ENCODE data around the gene ZSWIM4. TPM values are rescaled to one million over a fixed set of nuclear protein-coding genes. Genes with fewer than 3 reads are reported as not detected.
"Not testable (repeated sequence)": the region's sequence is repeated elsewhere in the genome, so short reads cannot be mapped to it uniquely, and the experiment has no call there.

ZSWIM4 gene
- total RNA-seq, 2 donors from 2014 or later, result 11.1 to 12.0 TPM

- H3K9me3 Mint-ChIP-seq, result no peaks in the 10 kb centered on the region
- peak overlapping the region; percentile 61 for H3K27ac Mint-ChIP-seq
- no peaks in the 10 kb centered on the region for H3K27me3 Mint-ChIP-seq (ENCODE audit: low read depth)
- H3K4me3 Mint-ChIP-seq, result peak overlapping the region; percentile 82 to 88
- H3K4me1 Mint-ChIP-seq (ENCODE audit: low read depth), result peaks cover 33% of the 10 kb centered on the region
- peak; percentile 57 to 60 for DNase-seq
- ATAC-seq (replicated peaks in 1 of 2), result peak; percentile 68 to 69
- peaks cover 7 to 10% of the 10 kb centered on the region in 2 donors for H3K36me3 Mint-ChIP-seq (ENCODE audit: insufficient read depth in 2 of 2)
Observed at GRCh38 chr19:13764821-13765394, 30.3 kb upstream of the ZSWIM4 start.

DNA sequence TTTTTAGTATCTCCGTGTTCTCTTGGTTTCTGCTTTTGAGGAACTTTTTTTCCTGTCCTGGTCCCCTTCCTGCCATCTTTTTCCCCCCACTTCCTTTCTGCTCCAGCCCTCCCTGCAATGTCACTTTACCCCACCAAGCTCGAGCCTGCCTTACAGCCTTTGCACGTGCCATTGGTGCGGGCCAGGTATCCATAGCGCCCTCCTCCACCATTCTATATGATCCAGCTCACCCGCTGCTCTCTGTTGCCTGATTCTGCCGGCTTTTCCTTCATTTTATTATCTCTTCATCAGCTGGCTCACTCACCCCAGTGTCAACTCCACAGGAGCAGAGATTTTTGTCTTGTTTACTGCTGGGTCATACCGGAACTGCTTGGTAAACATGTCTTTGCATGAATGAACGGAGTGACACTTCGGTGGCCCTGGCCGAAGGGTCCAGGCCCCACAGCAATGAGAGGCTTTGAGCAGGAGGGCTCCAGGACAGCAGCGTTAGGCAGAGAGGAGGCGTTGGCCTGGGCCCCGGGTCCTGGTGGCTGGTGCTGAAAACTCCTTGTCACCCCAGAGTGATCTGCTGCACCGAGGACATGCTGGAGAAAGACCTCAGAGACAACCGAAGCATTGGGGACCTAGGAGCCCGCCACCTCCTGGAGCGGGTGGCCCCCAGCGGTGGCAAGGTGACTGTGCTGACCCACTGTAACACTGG is 29.7 kb upstream of the ZSWIM4 start:
- DNase-seq, result no peak
- Mint-ChIP-seq H3K27me3 (ENCODE audit: low read depth) (no peaks in the 10 kb centered on the region), H3K4me3 (peak overlapping the region; percentile 82 to 88), H3K36me3 (ENCODE audit: insufficient read depth in 2 of 2) (peaks cover 7 to 10% of the 10 kb centered on the region in 2 donors), H3K27ac (peak overlapping the region; percentile 61), H3K4me1 (ENCODE audit: low read depth) (peaks cover 33% of the 10 kb centered on the region), H3K9me3 (no peaks in the 10 kb centered on the region)
- no peak for ATAC-seq (replicated peaks in 1 of 2)

DNA sequence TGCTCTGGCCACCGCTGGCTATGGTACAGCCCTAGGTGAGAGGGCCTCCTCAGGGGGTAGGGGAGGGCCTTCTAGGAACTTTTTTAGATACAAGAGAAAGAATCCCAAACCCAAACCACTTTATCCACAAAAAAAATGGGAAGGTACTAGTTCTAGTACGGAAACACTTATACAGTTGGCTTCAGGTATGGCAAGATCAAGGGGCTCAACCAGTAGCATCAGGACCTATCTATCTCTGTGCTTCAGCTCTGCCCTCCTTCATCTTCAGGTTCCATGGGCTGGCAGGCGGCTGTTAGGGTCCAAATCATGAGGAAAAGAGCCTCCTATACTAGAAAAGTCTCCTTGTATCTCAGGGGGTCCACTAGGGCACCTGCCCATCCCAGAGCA is 29.2 kb upstream of the ZSWIM4 start:
- Mint-ChIP-seq H3K27me3 (ENCODE audit: low read depth) (no peaks in the 10 kb centered on the region), H3K27ac (no peak overlapping the region), H3K9me3 (no peaks in the 10 kb centered on the region), H3K4me1 (ENCODE audit: low read depth) (peaks cover 33% of the 10 kb centered on the region), H3K36me3 (ENCODE audit: insufficient read depth in 2 of 2) (peaks cover 7 to 8% of the 10 kb centered on the region in 2 donors), H3K4me3 (peak overlapping the region; percentile 82 to 88)
- ATAC-seq (replicated peaks in 1 of 2) (no peak), DNase-seq (no peak)

- H3K36me3 Mint-ChIP-seq (ENCODE audit: insufficient read depth in 2 of 2), result peaks cover 6 to 7% of the 10 kb centered on the region in 2 donors
Observed at GRCh38 chr19:13768510-13768909, 26.7 kb upstream of the ZSWIM4 start.

GRCh38 chr19:13770013-13770635 is 25.1 kb upstream of the ZSWIM4 start:
- ATAC-seq (replicated peaks in 1 of 2) (no peak), DNase-seq (no peak)
- H3K36me3 Mint-ChIP-seq (ENCODE audit: insufficient read depth in 2 of 2), result peaks cover 8 to 14% of the 10 kb centered on the region in 2 donors
- peaks cover 24% of the 10 kb centered on the region for H3K4me1 Mint-ChIP-seq (ENCODE audit: low read depth)
- no peaks in the 10 kb centered on the region for H3K27me3 Mint-ChIP-seq (ENCODE audit: low read depth)
- no peak overlapping the region for H3K4me3 Mint-ChIP-seq
- H3K9me3 Mint-ChIP-seq, result no peaks in the 10 kb centered on the region
- no peak overlapping the region for H3K27ac Mint-ChIP-seq

More at GRCh38 chr19:13768510-13768909, 26.7 kb upstream of the ZSWIM4 start:
- Mint-ChIP-seq H3K4me1 (ENCODE audit: low read depth) (peaks cover 23% of the 10 kb centered on the region), H3K9me3 (no peaks in the 10 kb centered on the region), H3K4me3 (no peak overlapping the region), H3K27ac (no peak overlapping the region), H3K27me3 (ENCODE audit: low read depth) (no peaks in the 10 kb centered on the region)
- ATAC-seq (replicated peaks in 1 of 2) (no peak), DNase-seq (no peak)

DNA sequence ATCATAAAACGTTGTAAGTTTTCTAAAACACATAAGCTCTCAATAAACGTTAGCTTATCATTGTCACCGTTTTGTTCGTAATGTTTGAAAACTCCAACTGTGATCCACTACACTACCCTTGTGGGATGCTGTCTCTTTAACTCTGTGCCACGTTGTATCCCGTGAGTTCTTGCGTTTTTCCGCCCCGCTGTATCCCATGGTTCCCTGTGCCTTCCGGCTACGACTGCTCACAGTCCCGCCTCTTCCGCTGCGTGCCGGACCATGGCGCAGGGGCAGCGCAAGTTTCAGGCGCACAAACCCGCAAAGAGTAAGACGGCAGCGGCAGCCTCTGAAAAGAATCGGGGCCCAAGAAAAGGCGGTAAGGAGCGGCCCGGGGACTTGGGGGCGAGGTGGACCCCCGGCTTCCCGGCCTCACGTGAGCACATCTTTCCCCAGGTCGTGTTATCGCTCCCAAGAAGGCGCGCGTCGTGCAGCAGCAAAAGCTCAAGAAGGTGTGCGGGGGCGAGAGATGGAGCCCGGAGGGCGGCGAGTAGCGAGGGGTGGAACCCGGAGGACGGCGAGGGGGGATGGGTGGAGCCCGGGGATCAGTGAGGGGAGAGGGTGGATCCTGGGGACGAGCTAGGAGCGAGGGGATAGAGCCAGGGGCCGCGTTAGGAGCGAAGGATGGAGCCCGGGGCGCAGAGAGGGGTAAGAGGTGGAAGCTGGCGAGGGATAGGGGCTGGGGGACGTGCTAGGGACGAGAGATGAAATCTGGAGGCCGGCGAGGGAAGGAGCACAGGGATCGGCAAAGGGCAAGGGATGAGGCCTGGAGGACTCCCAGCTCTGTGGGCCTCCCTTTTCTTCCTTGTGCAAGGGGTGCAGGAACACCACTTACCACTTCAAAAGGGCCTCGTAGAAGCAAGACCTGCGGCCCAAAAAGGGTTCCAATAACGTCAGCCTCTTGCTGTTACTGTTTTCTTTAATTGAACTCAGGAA is 20.7 kb upstream of the ZSWIM4 start, which contains the start of gene C19orf53:
Gene C19orf53, plus strand, starts transcription at position 240 of the 975 bp plus-strand sequence. Its CDS starts 22 bp downstream, at position 262.
- no peaks in the 10 kb centered on the region for H3K9me3 Mint-ChIP-seq
- peaks cover 2 to 18% of the 10 kb centered on the region in 2 donors for H3K36me3 Mint-ChIP-seq (ENCODE audit: insufficient read depth in 2 of 2)
- peak; percentile 100 for ATAC-seq (replicated peaks in 1 of 2)
- H3K4me1 Mint-ChIP-seq (ENCODE audit: low read depth), result peaks cover 26% of the 10 kb centered on the region
- no peaks in the 10 kb centered on the region for H3K27me3 Mint-ChIP-seq (ENCODE audit: low read depth)
- peak within 1 kb of the TSS; percentile 91 for H3K27ac Mint-ChIP-seq
- peak; percentile 91 to 92 for DNase-seq
- H3K4me3 Mint-ChIP-seq, result peak within 1 kb of the TSS; percentile 95 to 96

DNA sequence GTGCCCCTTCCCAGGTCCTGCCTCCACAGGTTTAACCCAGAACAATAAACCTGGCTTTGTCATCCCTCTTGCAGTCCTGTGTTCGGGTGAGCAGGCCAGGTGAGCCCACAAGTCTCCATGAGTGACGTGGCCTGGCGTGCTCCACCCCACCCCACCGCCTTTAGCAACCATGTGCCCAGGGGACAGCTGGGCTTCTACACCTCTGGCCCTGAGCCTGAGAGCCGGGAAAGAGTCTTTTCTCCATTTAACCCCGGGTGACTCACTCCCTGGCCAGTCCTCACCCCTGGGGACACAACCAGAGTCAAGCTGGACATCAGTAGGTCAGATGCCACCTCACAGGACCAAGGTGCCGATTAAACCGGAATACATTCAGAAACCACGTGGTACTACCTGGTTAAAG is 16.8 kb upstream of the ZSWIM4 start:
- no peaks in the 10 kb centered on the region for H3K27me3 Mint-ChIP-seq (ENCODE audit: low read depth)
- ATAC-seq (replicated peaks in 1 of 2), result no peak
- DNase-seq, result no peak
- H3K36me3 Mint-ChIP-seq (ENCODE audit: insufficient read depth in 2 of 2), result peaks cover 2 to 14% of the 10 kb centered on the region in 2 donors
- no peaks in the 10 kb centered on the region for H3K9me3 Mint-ChIP-seq
- no peak overlapping the region for H3K27ac Mint-ChIP-seq
- peaks cover 38% of the 10 kb centered on the region for H3K4me1 Mint-ChIP-seq (ENCODE audit: low read depth)
- no peak overlapping the region for H3K4me3 Mint-ChIP-seq

- Mint-ChIP-seq H3K27ac (no peak overlapping the region), H3K36me3 (ENCODE audit: insufficient read depth in 2 of 2) (peaks cover 2 to 14% of the 10 kb centered on the region in 2 donors), H3K4me1 (ENCODE audit: low read depth) (peaks cover 39% of the 10 kb centered on the region), H3K4me3 (no peak overlapping the region), H3K27me3 (ENCODE audit: low read depth) (no peaks in the 10 kb centered on the region), H3K9me3 (no peaks in the 10 kb centered on the region)
- ATAC-seq (replicated peaks in 1 of 2) (no peak), DNase-seq (no peak)
Observed at GRCh38 chr19:13778847-13779246, 16.4 kb upstream of the ZSWIM4 start.

DNA sequence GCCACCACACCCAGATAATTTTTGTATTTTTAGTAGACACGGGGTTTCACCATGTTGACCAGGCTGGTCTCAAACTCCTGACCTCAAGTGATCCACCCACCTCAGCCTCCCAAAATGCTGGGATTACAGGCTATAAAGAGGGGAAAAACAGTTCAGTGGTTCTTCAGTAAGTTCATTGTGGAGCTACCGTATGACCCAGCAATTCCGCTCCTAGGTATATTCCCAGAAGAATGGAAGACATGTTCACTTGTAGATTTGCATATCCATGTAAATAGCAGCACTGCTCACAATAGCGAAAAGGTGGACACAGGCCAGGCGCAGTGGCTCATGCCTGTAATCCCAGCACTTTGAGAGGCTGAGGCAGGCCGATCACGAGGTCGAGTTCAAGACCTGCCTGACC is 15.4 kb upstream of the ZSWIM4 start:
- DNase-seq; H3K36me3 Mint-ChIP-seq (ENCODE audit: insufficient read depth in 2 of 2); H3K27ac Mint-ChIP-seq; H3K9me3 Mint-ChIP-seq; H3K27me3 Mint-ChIP-seq (ENCODE audit: low read depth); ATAC-seq (replicated peaks in 1 of 2); H3K4me3 Mint-ChIP-seq: not testable (repeated sequence)
- peaks cover 36% of the 10 kb centered on the region for H3K4me1 Mint-ChIP-seq (ENCODE audit: low read depth)

- Mint-ChIP-seq H3K27ac (no peak overlapping the region), H3K27me3 (ENCODE audit: low read depth) (no peaks in the 10 kb centered on the region), H3K4me3 (no peak overlapping the region), H3K4me1 (ENCODE audit: low read depth) (peaks cover 28% of the 10 kb centered on the region), H3K36me3 (ENCODE audit: insufficient read depth in 2 of 2) (peaks cover 0 to 4% of the 10 kb centered on the region in 2 donors), H3K9me3 (no peaks in the 10 kb centered on the region)
- no peak for ATAC-seq (replicated peaks in 1 of 2)
- no peak for DNase-seq
Observed at GRCh38 chr19:13781547-13781946, 13.7 kb upstream of the ZSWIM4 start.

GRCh38 chr19:13782537-13782936 is 12.7 kb upstream of the ZSWIM4 start:
- DNase-seq (no peak), ATAC-seq (replicated peaks in 1 of 2) (no peak)
- no peaks in the 10 kb centered on the region for H3K36me3 Mint-ChIP-seq (ENCODE audit: insufficient read depth in 2 of 2)
- peak overlapping the region; percentile 19 for H3K27ac Mint-ChIP-seq
- H3K27me3 Mint-ChIP-seq (ENCODE audit: low read depth), result no peaks in the 10 kb centered on the region
- no peak overlapping the region for H3K4me3 Mint-ChIP-seq
- H3K4me1 Mint-ChIP-seq (ENCODE audit: low read depth), result peaks cover 31% of the 10 kb centered on the region
- no peaks in the 10 kb centered on the region for H3K9me3 Mint-ChIP-seq

GRCh38 chr19:13783565-13784500 is 11.4 kb upstream of the ZSWIM4 start:
- Mint-ChIP-seq H3K27ac (no peak overlapping the region), H3K9me3 (no peaks in the 10 kb centered on the region), H3K36me3 (ENCODE audit: insufficient read depth in 2 of 2) (no peaks in the 10 kb centered on the region), H3K27me3 (ENCODE audit: low read depth) (no peaks in the 10 kb centered on the region), H3K4me3 (no peak overlapping the region), H3K4me1 (ENCODE audit: low read depth) (peaks cover 44% of the 10 kb centered on the region)
- ATAC-seq (replicated peaks in 1 of 2) (no peak), DNase-seq (no peak)

Data from activated T-cell treated with anti-CD3 and anti-CD28 coated beads, Interleukin-2, amount 50 U/mL, for 72 hours (primary cell).